Neural cell (in vitro differentiated cells): ENCODE measurements around the gene KCNJ6.

ENCODE experiments used
- EZH2 ChIP-seq: fragments of 200-600, 300-800 bp; shearing (Covaris generic), sonication (generic); IDR thresholded peaks from 2 replicates; pipeline ENCODE4 v1.6.1; 2014; ENCODE audit warnings: antibody characterized with exemption, low read length, borderline replicate concordance, mild to moderate bottlenecking; ENCODE audit not compliant: insufficient read depth, poor library complexity, severe bottlenecking
- RAD21 ChIP-seq: fragments of 450-650 bp; conservative IDR thresholded peaks from 2 replicates; pipeline ENCODE4 v1.6.1; 2014; ENCODE audit warnings: antibody characterized with exemption, mild to moderate bottlenecking, moderate library complexity
- TAF1 ChIP-seq: IDR thresholded peaks from 2 replicates; pipeline ENCODE4 v1.6.1; 2012; ENCODE audit warnings: low read depth
- TF ChIP-seq, protein P1 (sequence below): fragments of 450-650 bp; IDR thresholded peaks from 2 replicates; pipeline ENCODE4 v1.5.1; 2014; ENCODE audit warnings: antibody characterized with exemption, mild to moderate bottlenecking, moderate library complexity; ENCODE audit not compliant: poor library complexity, severe bottlenecking

DNA sequence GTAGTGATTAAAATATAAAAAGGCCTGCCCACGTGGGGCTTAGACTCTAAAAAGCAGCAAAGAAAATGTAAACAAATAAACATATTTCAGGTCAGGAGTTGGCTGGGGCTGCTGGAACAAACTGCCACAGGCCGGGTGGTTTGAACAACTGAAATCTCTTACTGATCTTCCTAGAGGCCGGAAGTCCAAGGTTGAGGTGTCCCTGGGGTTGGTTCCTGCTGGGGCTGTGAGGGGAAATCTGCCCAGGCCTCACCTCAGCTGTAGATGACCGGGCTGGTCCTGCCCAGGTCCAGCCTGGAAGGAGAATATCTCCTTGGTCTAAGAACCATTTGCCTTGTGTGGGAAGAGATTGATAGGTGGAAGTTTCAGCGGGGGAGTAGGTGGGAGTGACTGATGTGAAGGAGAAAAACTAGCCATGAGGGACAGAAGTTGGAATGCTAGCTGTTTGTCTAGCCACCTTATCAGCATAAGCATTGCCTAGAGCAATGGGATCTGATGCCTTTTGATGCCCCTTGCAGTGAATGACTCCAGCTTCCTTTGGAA, 328.6 kb downstream of the KCNJ6 start:
- TF ChIP-seq, protein P1, sequence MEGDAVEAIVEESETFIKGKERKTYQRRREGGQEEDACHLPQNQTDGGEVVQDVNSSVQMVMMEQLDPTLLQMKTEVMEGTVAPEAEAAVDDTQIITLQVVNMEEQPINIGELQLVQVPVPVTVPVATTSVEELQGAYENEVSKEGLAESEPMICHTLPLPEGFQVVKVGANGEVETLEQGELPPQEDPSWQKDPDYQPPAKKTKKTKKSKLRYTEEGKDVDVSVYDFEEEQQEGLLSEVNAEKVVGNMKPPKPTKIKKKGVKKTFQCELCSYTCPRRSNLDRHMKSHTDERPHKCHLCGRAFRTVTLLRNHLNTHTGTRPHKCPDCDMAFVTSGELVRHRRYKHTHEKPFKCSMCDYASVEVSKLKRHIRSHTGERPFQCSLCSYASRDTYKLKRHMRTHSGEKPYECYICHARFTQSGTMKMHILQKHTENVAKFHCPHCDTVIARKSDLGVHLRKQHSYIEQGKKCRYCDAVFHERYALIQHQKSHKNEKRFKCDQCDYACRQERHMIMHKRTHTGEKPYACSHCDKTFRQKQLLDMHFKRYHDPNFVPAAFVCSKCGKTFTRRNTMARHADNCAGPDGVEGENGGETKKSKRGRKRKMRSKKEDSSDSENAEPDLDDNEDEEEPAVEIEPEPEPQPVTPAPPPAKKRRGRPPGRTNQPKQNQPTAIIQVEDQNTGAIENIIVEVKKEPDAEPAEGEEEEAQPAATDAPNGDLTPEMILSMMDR: no peak
- no peak for TF ChIP-seq RAD21
- no peak for TF ChIP-seq EZH2
- no peak for TF ChIP-seq TAF1
